SK-N-MC (cell line): ENCODE results near the gene GMDS.

Experiments used
- EZH2 ChIP-seq: fragments of 200-600 bp; sonication (generic); IDR thresholded peaks from one replicate; pipeline ENCODE4 v1.6.1; 2017; ENCODE audit warnings: antibody characterized with exemption
- FOXP2 ChIP-seq: optimal IDR thresholded peaks from 2 replicates; pipeline ENCODE3; 2011; ENCODE audit warnings: mild to moderate bottlenecking, moderate library complexity; ENCODE audit not compliant: insufficient read depth; ENCODE audit errors: extremely low read length, control extremely low read depth
- POLR2AphosphoS5 ChIP-seq: IDR thresholded peaks from 2 replicates; pipeline ENCODE4 v1.6.1; 2012; ENCODE audit warnings: mild to moderate bottlenecking, low read depth, low read length, borderline replicate concordance

DNA sequence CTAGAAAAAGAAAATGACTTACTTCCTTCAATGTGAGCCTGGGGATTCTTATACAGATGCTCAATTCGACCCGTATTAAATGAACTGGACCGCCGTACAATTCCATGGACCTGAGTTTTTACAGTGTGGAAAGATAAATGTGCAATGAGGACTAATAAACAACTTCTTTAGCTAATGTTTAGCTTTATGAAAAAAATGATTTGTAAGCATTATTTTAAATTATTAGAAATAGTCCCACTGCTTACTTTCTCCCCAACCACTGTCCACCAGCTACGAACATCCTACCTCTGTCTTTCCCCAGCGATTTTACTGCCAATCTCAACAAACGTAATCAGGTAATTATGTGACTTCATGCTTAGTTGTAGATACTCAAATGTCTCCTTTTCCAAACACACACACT, 128.0 kb downstream of the GMDS start:
- no peak for TF ChIP-seq POLR2AphosphoS5
- no peak for TF ChIP-seq EZH2
- TF ChIP-seq FOXP2 = no peak
